ENCODE data around the gene RBBP9. TPM values are rescaled to one million over a fixed set of nuclear protein-coding genes. Genes with fewer than 3 reads are reported as not detected.
A peak's percentile ranks its signal among the peaks of the same experiment; 100 is the strongest.

RBBP9 gene

DNA sequence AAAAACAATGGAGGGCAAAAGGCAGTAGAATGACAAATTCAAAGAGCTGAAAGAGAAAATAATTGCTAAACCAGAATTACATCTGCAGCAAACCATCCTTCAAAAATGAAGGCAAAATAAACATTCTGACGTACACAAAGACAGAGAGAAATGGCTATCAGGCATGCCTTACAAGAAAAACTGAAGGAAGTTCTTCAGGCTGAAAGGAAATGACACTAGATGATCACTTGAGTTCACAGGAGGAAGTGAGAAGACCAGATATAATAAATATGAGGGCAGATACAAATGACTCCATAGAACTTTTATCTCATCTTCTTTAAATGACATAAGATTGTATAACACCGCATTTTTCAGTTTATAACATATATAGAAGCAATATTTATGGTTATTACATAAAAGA, 60.2 kb downstream of the RBBP9 start:
- H3K79me1 ChIP-seq (replicated peaks; ENCODE audit: low read length, poor library complexity, severe bottlenecking), result no peaks in the 10 kb centered on the region
- no peak overlapping the region for H2BK12ac ChIP-seq (ENCODE audit: low read length in 2 of 2)
- DNase-seq, result peak; percentile 9
- no peak overlapping the region for H2BK15ac ChIP-seq (ENCODE audit: low read depth, poor library complexity, severe bottlenecking)
- 17% methylated on average over 1 of the region's 2 CpGs for WGBS
- H3K4ac ChIP-seq (ENCODE audit: low read depth in 1 of 2, low read length in 2 of 2), result no peak overlapping the region
- H3K9me3 ChIP-seq (ENCODE audit: control insufficient read depth, low read length), result no peaks in the 10 kb centered on the region
- H4K8ac ChIP-seq (ENCODE audit: low read length), result no peak overlapping the region
- H3K27me3 ChIP-seq (ENCODE audit: control insufficient read depth in 1 of 2, insufficient read depth in 1 of 2, low read length in 2 of 2), result no peaks in the 10 kb centered on the region
- no peak overlapping the region for H3K4me2 ChIP-seq (ENCODE audit: low read length, poor library complexity, severe bottlenecking)
- no peaks in the 10 kb centered on the region for H3K4me1 ChIP-seq (ENCODE audit: control insufficient read depth, insufficient read depth, low read depth, low read length)
- no peak overlapping the region for H2BK5ac ChIP-seq (ENCODE audit: low read depth, low read length, poor library complexity, severe bottlenecking)
- H3K9ac ChIP-seq (ENCODE audit: low read length), result no peak overlapping the region
- H3K4me3 ChIP-seq (ENCODE audit: insufficient read depth in 1 of 2, low read depth in 1 of 2, low read length in 2 of 2), result no peak overlapping the region
- H3K18ac ChIP-seq (ENCODE audit: low read depth in 1 of 2, low read length in 2 of 2), result no peak overlapping the region
- H4K91ac ChIP-seq (ENCODE audit: low read length), result no peak overlapping the region
- no peak overlapping the region for H2AFZ ChIP-seq (ENCODE audit: low read depth, low read length)
- H2BK120ac ChIP-seq (ENCODE audit: low read depth, low read length), result no peak overlapping the region
- no peak overlapping the region for H3K14ac ChIP-seq (ENCODE audit: low read length in 2 of 2)
- no peak overlapping the region for H3K27ac ChIP-seq (ENCODE audit: low read length, poor library complexity, severe bottlenecking)
- H3K36me3 ChIP-seq (ENCODE audit: control insufficient read depth in 1 of 2, insufficient read depth in 2 of 2, low read depth in 1 of 2, low read length in 2 of 2), result no peaks in the 10 kb centered on the region
- H2AK5ac ChIP-seq (ENCODE audit: low read length, severe bottlenecking), result no peak overlapping the region
- H3K23ac ChIP-seq (ENCODE audit: low read length in 2 of 2), result no peak overlapping the region

Small RNA genes within 50 kb of the gene (small RNA-seq; reads per million reads assigned to genes)
- not detected for gene MIR3192 (ENCODE audit: low read depth)
